Ovary (tissue), 3 donors: Measurements from ENCODE around the gene GNPDA1.

Source experiments
- POLR2A ChIP-seq: fragments of 450-650 bp; IDR thresholded peaks from one replicate; pipeline ENCODE4 v1.6.1; 2017; ENCODE audit warnings: antibody characterized with exemption, mild to moderate bottlenecking, moderate library complexity
- TF ChIP-seq, protein P1 (sequence below), 3 donors: fragments of 450-650 bp in 2 of 3; fragments of 200-600 bp in 1 of 3; IDR thresholded peaks; one replicate each; pipeline versions ENCODE4 v1.5.1 to v1.8.0; 2016 to 2022; ENCODE audit warnings: antibody characterized with exemption in 3 of 3, mild to moderate bottlenecking in 1 of 3
- donor health status: DM: no; HTN: no; CAD: no.

DNA sequence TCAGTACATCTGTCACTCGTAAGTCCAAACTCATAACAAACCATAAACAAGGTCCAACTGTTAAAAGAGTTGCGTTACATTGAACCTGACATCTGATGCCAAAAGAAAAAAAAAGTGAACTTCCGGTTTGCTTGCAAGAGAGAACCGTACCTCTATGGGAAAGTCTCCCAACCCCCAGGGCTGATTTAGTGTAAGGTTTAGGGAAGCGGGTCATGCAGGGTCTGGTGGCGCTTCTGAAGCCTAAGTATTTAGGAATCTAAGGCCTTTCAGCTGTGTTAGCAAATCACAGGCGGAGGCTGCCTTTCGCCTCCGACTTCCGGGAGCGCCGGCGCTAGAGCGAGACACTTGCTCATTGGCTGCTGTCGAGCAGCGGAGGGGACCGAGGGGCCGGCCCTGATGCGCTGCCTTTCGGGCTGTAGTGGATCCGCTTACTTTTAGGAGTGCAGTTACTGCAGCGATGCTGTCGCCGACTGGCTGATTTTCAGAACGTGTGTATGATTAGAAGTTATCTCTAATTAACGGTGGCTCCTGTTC, 12.0 kb upstream of the GNPDA1 start:
- TF ChIP-seq, protein P1, sequence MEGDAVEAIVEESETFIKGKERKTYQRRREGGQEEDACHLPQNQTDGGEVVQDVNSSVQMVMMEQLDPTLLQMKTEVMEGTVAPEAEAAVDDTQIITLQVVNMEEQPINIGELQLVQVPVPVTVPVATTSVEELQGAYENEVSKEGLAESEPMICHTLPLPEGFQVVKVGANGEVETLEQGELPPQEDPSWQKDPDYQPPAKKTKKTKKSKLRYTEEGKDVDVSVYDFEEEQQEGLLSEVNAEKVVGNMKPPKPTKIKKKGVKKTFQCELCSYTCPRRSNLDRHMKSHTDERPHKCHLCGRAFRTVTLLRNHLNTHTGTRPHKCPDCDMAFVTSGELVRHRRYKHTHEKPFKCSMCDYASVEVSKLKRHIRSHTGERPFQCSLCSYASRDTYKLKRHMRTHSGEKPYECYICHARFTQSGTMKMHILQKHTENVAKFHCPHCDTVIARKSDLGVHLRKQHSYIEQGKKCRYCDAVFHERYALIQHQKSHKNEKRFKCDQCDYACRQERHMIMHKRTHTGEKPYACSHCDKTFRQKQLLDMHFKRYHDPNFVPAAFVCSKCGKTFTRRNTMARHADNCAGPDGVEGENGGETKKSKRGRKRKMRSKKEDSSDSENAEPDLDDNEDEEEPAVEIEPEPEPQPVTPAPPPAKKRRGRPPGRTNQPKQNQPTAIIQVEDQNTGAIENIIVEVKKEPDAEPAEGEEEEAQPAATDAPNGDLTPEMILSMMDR (IDR thresholded peaks at IDR 0.05) = no peak
- no peak for TF ChIP-seq POLR2A
